ENCODE data around the gene ALCAM.

Gene ALCAM

DNA sequence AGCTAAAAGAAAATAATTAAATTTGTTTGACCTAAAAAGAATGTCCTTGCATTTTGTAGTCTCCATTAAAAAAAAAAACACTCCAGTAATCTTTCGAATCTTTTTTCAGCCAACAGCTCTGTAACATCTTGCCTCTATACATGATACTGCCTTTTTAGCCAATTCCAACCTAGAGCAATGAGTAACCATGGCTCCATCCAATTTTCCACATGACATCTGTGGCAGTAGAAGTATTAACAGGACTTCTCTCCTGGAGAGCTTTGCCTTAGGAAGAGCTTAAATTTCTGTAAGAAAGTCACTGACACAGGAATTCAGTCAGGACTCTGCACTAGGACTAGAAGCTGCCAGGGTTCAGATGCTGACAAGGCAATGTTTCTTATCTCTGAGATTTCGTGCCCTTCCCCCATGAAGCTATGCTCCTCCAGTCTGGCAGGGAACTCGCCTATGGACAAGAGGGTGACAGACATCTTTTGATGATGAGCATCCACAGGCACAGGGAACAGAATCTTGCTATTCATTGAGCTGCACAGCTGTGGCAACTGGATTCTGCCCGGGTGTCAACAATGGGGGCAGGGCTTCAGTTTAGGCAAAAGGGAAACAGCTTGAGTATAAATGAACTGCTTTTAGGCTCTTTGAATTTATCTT lies 81.8 kb downstream of the ALCAM start:
- no peak overlapping the region for H3K4me3 ChIP-seq (ENCODE audit: control insufficient read depth, low read depth, low read length)
- DNase-seq (ENCODE audit: low read depth): no peak
- TF ChIP-seq, protein P1, sequence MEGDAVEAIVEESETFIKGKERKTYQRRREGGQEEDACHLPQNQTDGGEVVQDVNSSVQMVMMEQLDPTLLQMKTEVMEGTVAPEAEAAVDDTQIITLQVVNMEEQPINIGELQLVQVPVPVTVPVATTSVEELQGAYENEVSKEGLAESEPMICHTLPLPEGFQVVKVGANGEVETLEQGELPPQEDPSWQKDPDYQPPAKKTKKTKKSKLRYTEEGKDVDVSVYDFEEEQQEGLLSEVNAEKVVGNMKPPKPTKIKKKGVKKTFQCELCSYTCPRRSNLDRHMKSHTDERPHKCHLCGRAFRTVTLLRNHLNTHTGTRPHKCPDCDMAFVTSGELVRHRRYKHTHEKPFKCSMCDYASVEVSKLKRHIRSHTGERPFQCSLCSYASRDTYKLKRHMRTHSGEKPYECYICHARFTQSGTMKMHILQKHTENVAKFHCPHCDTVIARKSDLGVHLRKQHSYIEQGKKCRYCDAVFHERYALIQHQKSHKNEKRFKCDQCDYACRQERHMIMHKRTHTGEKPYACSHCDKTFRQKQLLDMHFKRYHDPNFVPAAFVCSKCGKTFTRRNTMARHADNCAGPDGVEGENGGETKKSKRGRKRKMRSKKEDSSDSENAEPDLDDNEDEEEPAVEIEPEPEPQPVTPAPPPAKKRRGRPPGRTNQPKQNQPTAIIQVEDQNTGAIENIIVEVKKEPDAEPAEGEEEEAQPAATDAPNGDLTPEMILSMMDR (IDR thresholded peaks at IDR 0.05; ENCODE audit: control insufficient read depth, insufficient read depth, low read depth, low read length, missing control alignments): no peak

DNA sequence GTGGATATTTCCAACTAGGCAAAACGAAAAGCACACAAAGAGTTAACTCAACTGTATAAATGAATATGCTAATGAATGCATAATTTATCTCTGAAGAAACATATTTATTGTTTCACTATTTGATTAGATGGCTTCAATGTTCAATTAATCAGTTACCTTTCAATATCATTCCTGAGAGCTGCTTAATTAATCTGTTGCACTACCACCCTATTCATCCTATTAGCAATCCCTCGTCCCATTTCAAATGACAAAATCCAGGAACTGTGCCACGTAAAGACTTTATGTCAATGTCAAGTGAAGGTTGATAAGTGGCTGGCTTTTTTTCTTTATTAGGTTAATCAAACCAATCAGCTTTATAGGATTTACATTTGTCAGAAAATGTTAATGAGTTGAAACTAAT lies 82.7 kb downstream of the ALCAM start:
- no peak overlapping the region for H3K4me3 ChIP-seq (ENCODE audit: control insufficient read depth, low read depth, low read length)
- TF ChIP-seq, protein P1 (IDR thresholded peaks at IDR 0.05; ENCODE audit: control insufficient read depth, insufficient read depth, low read depth, low read length, missing control alignments): no peak
- no peak for DNase-seq (ENCODE audit: low read depth)

DNA sequence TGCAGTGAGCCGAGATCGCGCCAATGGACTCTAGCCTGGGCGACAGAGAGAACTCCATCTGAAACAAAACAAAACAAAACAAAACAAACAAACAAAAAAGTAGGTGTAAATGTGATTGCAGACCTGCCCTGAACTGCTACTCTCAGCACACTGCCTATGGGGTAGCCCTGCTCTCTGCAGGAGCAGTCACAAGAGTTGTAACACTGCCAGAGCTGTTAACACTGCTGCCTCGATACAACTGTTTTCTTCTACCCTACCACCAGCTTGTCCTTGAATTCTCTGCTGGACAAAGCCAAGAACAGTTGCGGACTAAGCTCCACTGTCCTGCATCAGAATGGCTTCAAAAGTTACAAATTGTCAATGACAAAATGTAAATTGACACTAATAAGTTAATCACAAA lies 89.3 kb downstream of the ALCAM start:
- TF ChIP-seq, protein P1 (IDR thresholded peaks at IDR 0.05; ENCODE audit: control insufficient read depth, insufficient read depth, low read depth, low read length, missing control alignments): no peak
- H3K4me3 ChIP-seq (ENCODE audit: control insufficient read depth, low read depth, low read length): no peak overlapping the region
- no peak for DNase-seq (ENCODE audit: low read depth)

DNA sequence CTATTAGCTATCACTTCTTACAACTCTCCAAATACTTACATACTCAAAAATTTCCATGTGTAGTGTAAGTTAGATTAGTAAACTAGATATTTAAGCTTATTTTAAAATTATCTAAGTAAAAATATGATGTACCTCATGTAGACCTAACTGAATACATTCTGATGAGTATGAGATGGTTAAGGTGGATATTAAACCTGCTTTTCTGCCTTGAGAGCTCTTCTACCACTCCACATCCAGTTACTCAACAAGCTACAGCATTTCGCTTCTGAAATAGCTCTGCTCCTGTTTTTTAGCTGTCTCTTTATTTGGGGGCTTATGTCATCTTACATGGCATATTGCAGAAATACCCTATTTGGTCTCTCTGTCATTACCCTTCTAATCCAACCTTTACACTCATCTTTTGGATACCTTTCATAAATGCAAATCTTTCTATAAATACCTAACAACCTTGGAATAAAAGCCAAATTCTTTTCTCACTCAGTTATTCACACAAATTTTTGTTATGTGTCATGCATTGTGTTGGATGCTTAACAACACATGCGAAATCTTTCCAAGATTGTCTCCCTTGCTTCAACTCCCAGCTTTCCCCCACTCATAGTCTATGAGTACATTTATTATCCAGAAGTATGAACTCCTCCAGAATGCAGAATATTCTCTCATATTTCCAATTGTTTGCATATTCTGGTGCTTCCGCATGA lies 92.0 kb downstream of the ALCAM start:
- H3K4me3 ChIP-seq (ENCODE audit: control insufficient read depth, low read depth, low read length): no peak overlapping the region
- no peak for DNase-seq (ENCODE audit: low read depth)
- TF ChIP-seq, protein P1 (IDR thresholded peaks at IDR 0.05; ENCODE audit: control insufficient read depth, insufficient read depth, low read depth, low read length, missing control alignments): no peak

DNA sequence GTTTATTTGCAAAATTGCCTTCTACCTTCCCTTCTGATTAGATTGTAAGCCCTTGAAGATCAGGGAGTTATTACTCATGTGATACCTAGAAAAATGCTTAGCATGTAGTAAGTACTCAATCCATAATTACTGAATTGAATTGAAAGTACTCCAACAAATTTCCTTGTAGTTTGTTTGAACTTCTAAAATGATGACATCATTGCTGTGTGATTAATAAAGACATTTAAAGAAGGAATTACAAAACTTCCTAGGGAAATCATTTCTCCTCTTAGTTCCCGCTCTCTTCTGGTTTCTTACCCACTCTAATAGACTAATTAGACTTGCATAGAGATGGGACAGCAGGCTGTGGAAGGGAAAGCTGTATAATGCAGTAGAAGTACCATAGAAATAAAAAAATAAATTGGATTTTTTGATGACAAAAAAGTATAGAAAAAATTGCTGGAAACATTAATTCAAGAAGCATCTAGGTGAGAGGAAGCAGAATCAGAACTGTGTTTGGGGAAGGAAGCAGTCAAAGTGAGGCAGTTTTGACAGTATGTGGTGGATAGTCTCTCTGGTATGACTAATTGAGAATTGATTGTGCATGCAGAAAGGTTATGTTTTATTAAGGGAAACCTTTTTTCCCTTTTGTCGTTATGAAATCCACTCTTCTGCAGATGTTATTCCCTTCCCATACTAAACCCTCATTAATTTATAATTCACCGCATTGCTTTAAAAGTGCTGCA lies 93.0 kb downstream of the ALCAM start:
- DNase-seq (ENCODE audit: low read depth): no peak
- no peak overlapping the region for H3K4me3 ChIP-seq (ENCODE audit: control insufficient read depth, low read depth, low read length)
- TF ChIP-seq, protein P1 (IDR thresholded peaks at IDR 0.05; ENCODE audit: control insufficient read depth, insufficient read depth, low read depth, low read length, missing control alignments): no peak

DNA sequence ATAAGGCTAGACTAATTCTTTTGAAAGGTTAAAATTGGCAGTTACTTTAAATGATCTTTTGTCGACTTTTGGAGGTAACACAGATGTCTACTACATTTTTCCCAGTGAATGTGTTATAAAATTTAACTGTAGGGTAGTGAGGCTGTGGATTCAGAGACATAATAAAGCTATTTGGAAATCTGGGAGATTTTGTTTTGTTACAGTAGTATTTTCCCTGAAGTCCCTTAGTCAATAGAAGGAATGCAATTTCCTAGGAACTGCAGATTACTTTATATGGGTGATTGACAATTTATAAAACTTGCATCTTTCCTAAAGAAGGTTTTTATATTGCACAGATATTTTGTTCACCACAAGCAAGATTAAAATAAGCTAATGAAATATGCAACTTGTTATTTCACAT lies 96.9 kb downstream of the ALCAM start:
- no peak overlapping the region for H3K4me3 ChIP-seq (ENCODE audit: control insufficient read depth, low read depth, low read length)
- TF ChIP-seq, protein P1 (IDR thresholded peaks at IDR 0.05; ENCODE audit: control insufficient read depth, insufficient read depth, low read depth, low read length, missing control alignments): no peak
- no peak for DNase-seq (ENCODE audit: low read depth)
